Glutamatergic neuron (in vitro differentiated cells): ENCODE data around the gene CLC. TPM values are rescaled to one million over a fixed set of nuclear protein-coding genes. Genes with fewer than 3 reads are reported as not detected.

Experiments
- DNase-seq: peaks from one replicate; pipeline ENCODE4 v3.0.0; 2022
- H3K27ac Mint-ChIP-seq: one replicate; pipeline ENCODE4 v1.8.0; 2020; ENCODE audit warnings: mild to moderate bottlenecking, mixed read lengths, inconsistent platforms; ENCODE audit not compliant: unreplicated experiment
- H3K27me3 Mint-ChIP-seq: one replicate; pipeline ENCODE4 v1.8.0; 2020; ENCODE audit warnings: mild to moderate bottlenecking, moderate library complexity, mixed read lengths, inconsistent platforms; ENCODE audit not compliant: unreplicated experiment
- H3K36me3 Mint-ChIP-seq: one replicate; pipeline ENCODE4 v1.8.0; 2020; ENCODE audit warnings: mild to moderate bottlenecking, mixed read lengths, inconsistent platforms; ENCODE audit not compliant: unreplicated experiment
- H3K4me1 Mint-ChIP-seq: one replicate; pipeline ENCODE4 v1.8.0; 2020; ENCODE audit warnings: mild to moderate bottlenecking, low read depth, mixed read lengths, inconsistent platforms; ENCODE audit not compliant: unreplicated experiment
- H3K4me3 Mint-ChIP-seq: one replicate; pipeline ENCODE4 v1.8.0; 2020; ENCODE audit warnings: mild to moderate bottlenecking, mixed read lengths, inconsistent platforms; ENCODE audit not compliant: unreplicated experiment
- H3K9me3 Mint-ChIP-seq: one replicate; pipeline ENCODE4 v1.8.0; 2020; ENCODE audit warnings: mild to moderate bottlenecking, moderate library complexity, mixed read lengths, inconsistent platforms; ENCODE audit not compliant: unreplicated experiment
- total RNA-seq: library from RNA; stranded (reverse); fragmentation: NEBNext Ultra II Directional; extraction: Animal tissue kit (Norgen Biotek cat#: 25700); gene quantifications from one replicate; pipeline ENCODE4 v1.2.1, GENCODE V29; 2021; ENCODE audit not compliant: unreplicated experiment
- TF ChIP-seq, protein P1 (sequence below): fragments of 200-600 bp; sonication (generic); IDR thresholded peaks from one replicate; pipeline ENCODE4 v1.5.0; 2021; ENCODE audit not compliant: partially characterized antibody, unreplicated experiment

CLC gene
- total RNA-seq, 1 donor from 2014 or later, result not detected

DNA sequence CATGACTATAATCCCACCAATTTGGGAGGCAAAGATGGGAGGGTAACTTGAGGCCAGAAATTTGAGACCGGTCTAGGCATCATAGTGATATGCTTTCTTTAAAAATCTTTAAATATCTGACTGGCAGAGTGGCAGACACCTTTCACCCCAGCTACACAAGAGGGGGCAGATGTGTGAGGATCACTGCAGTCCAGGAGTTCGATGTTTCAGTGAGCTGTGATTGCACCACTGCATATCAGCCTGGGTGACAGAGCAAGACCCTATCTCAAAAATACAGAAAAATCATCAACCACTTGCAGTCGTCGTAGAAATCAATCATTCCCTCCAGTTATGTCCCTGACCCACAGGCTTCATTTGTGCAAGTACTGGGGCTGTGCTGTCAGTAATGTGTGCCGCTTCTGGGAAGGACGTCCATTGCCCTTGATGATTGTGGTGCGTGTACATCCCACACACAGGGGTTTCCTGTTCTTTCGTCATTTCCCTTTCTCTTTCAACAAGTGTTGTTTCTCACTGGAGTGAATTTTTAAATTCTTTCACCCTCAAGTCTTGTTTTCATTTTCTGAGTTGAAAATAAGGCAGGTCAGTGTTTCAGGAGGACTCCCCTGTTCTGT is 32.1 kb downstream of the CLC start:
- Mint-ChIP-seq H3K9me3 (no peaks in the 10 kb centered on the region), H3K36me3 (no peaks in the 10 kb centered on the region), H3K27ac (no peak overlapping the region), H3K4me1 (no peaks in the 10 kb centered on the region), H3K27me3 (peaks cover 1% of the 10 kb centered on the region), H3K4me3 (no peak overlapping the region)
- no peak for DNase-seq
- TF ChIP-seq, protein P1, sequence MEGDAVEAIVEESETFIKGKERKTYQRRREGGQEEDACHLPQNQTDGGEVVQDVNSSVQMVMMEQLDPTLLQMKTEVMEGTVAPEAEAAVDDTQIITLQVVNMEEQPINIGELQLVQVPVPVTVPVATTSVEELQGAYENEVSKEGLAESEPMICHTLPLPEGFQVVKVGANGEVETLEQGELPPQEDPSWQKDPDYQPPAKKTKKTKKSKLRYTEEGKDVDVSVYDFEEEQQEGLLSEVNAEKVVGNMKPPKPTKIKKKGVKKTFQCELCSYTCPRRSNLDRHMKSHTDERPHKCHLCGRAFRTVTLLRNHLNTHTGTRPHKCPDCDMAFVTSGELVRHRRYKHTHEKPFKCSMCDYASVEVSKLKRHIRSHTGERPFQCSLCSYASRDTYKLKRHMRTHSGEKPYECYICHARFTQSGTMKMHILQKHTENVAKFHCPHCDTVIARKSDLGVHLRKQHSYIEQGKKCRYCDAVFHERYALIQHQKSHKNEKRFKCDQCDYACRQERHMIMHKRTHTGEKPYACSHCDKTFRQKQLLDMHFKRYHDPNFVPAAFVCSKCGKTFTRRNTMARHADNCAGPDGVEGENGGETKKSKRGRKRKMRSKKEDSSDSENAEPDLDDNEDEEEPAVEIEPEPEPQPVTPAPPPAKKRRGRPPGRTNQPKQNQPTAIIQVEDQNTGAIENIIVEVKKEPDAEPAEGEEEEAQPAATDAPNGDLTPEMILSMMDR, result no peak

DNA sequence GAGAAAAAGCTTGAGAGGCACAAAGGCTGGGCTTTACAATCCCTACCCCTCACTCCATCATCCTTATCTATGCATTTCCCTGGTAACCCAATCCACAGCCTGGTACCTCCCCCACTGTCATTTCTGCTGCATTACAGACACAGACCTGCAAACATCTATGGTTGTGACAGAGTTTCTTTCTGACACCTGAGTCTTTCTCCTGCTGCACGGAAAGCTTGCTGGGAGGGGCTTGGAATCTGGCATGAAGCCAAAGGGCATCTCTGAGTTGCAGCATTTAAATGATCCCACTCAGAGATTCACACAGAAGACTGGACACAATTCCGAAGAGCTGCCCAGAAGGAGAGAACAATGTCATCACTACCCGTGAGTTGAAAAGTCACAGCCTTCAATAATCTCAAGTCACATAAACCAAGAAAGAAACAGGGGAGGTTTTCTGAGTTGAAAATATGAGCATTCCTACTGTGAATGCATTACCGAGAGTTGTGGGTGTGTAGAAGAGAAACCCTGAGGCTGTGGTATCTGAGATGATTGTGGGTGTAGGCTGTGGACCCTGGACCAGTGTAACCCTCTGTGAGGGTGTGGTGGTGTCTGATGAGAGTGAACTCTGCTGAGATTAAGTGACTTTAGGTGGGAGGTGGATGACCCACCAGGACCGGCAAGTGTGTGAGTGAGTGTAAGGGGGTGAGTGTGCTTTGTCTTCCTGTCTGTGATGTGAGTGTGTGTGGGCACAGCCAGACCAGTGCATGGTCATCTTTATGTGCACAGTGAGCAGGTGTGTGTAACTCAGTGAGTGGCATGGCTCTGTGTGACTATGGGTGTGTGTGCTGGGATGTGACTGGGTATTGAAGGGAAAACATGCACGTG is 33.4 kb downstream of the CLC start, which contains the start of gene LGALS14:
LGALS14 (plus strand) TSS at position 301 of the 864 bp plus-strand sequence; CDS start at position 349, 48 bp downstream.
- Mint-ChIP-seq H3K4me3 (no peak within 1 kb of the TSS), H3K27me3 (peaks cover 1% of the 10 kb centered on the region)
- no peak for DNase-seq

DNA sequence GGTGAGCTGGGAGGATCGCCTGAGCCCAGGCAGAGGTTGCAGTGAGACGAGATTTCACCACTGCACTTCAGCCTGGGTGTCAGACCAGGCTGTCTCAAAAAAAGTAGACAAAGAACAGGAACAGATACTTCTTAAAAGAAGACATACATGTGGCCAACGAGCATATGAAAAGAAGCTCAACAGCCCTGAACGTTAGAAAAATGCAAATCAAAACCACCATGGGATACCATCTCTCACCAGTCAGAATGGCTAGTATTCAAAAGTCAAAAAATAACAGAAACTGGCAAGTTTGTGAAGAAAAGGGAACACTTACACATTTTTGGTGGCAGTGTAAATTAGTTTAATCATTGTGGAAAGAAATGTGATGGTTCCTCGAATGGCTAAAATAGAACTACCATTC is 36.5 kb downstream of the CLC start:
- Mint-ChIP-seq H3K4me1 (no peaks in the 10 kb centered on the region), H3K9me3 (no peaks in the 10 kb centered on the region), H3K27ac (no peak overlapping the region), H3K4me3 (no peak overlapping the region), H3K27me3 (peaks cover 1% of the 10 kb centered on the region), H3K36me3 (no peaks in the 10 kb centered on the region)
- no peak for DNase-seq
- TF ChIP-seq, protein P1, result no peak

More for the DNA sequence above, 33.4 kb downstream of the CLC start, which contains the start of gene LGALS14:
- H3K4me1 Mint-ChIP-seq, result no peaks in the 10 kb centered on the region
- H3K27ac Mint-ChIP-seq, result no peak within 1 kb of the TSS
- no peaks in the 10 kb centered on the region for H3K36me3 Mint-ChIP-seq
- no peaks in the 10 kb centered on the region for H3K9me3 Mint-ChIP-seq
- TF ChIP-seq, protein P1, result no peak

DNA sequence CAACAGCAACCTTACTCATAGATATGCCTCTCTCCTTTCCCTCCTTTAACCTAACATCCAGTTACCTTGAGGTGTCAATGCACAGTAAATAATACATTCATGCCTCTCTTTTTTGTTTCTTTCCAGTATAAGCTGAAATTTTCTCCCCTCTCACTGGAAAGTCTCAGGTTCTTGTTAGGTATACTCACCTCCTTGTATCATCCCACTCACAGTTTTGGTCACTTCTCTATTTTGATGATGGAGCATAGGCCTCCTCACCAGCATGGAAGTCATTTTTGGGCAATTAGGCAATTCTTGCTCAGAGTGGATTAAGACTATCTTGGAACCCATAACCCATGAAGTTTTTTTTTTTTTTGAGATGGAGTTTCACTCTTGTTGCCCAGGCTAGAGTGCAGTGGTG is 39.3 kb downstream of the CLC start:
- Mint-ChIP-seq H3K9me3 (no peaks in the 10 kb centered on the region), H3K4me3 (no peak overlapping the region), H3K27ac (no peak overlapping the region), H3K36me3 (no peaks in the 10 kb centered on the region), H3K4me1 (no peaks in the 10 kb centered on the region), H3K27me3 (peaks cover 1% of the 10 kb centered on the region)
- TF ChIP-seq, protein P1, result no peak
- DNase-seq, result no peak

DNA sequence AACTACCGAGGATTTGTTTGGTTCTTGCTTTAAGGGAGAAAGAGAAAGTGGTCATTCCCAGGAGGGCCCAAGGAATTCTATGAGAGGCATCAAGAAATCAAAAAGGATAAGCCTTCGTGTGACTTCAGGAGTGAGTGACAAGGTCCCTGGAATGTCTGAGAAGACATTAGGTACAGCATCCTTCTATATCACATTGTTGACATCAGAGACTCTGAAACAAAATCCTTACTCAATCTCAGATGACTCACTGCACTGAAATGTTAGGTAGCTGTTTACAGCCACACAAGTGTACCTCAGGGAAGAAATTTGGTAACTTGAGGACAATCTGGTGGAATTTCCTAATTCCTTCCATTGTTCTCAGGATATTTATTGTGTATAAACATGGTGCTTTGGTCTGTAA is 41.4 kb downstream of the CLC start:
- peaks cover 4% of the 10 kb centered on the region for H3K4me1 Mint-ChIP-seq
- no peaks in the 10 kb centered on the region for H3K36me3 Mint-ChIP-seq
- TF ChIP-seq, protein P1, result no peak
- no peaks in the 10 kb centered on the region for H3K9me3 Mint-ChIP-seq
- H3K4me3 Mint-ChIP-seq, result no peak overlapping the region
- H3K27ac Mint-ChIP-seq, result no peak overlapping the region
- H3K27me3 Mint-ChIP-seq, result peaks cover 1% of the 10 kb centered on the region
- DNase-seq, result no peak
